HG03457 (cell line): ENCODE measurements around the gene RRP15.
"Not testable (repeated sequence)": the region's sequence is repeated elsewhere in the genome, so short reads cannot be mapped to it uniquely, and the experiment has no call there.

Source experiments
- ATAC-seq: cut with Tn5 transposase; IDR thresholded peaks from one replicate; pipeline ENCODE4 v1.9.1; 2021; ENCODE audit warnings: moderate number of reproducible peaks; ENCODE audit not compliant: unreplicated experiment

Gene RRP15

GRCh38 chr1:218294546-218294945 is 9.5 kb downstream of the RRP15 start:
- ATAC-seq = no peak

- ATAC-seq = no peak
Measured at GRCh38 chr1:218296162-218296561, 11.1 kb downstream of the RRP15 start.

- no peak for ATAC-seq
Measured at GRCh38 chr1:218297461-218297860, 12.4 kb downstream of the RRP15 start.

- no peak for ATAC-seq
Measured at GRCh38 chr1:218297867-218298266, 12.8 kb downstream of the RRP15 start.

GRCh38 chr1:218298398-218298797 is 13.3 kb downstream of the RRP15 start:
- no peak for ATAC-seq

GRCh38 chr1:218299416-218299815 is 14.3 kb downstream of the RRP15 start:
- no peak for ATAC-seq

GRCh38 chr1:218301217-218301616 is 16.1 kb downstream of the RRP15 start:
- no peak for ATAC-seq

- ATAC-seq = no peak
Measured at GRCh38 chr1:218302155-218302554, 17.1 kb downstream of the RRP15 start.

- ATAC-seq = no peak
Measured at GRCh38 chr1:218303176-218303879, 18.2 kb downstream of the RRP15 start.

GRCh38 chr1:218304281-218305039 is 19.4 kb downstream of the RRP15 start:
- ATAC-seq = peak; percentile 69

GRCh38 chr1:218305472-218306064 is 20.5 kb downstream of the RRP15 start:
- no peak for ATAC-seq

GRCh38 chr1:218312509-218312908 is 27.4 kb downstream of the RRP15 start:
- ATAC-seq = no peak

- no peak for ATAC-seq
Measured at GRCh38 chr1:218314316-218314715, 29.2 kb downstream of the RRP15 start.

- no peak for ATAC-seq
Measured at GRCh38 chr1:218315638-218316037, 30.5 kb downstream of the RRP15 start.

GRCh38 chr1:218317061-218317460 is 32.0 kb downstream of the RRP15 start:
- no peak for ATAC-seq

GRCh38 chr1:218320182-218320581 is 35.1 kb downstream of the RRP15 start:
- not testable (repeated sequence) for ATAC-seq

- ATAC-seq = no peak
Measured at GRCh38 chr1:218322762-218323161, 37.7 kb downstream of the RRP15 start.

- ATAC-seq = no peak
Measured at GRCh38 chr1:218323568-218324225, 38.6 kb downstream of the RRP15 start.

- no peak for ATAC-seq
Measured at GRCh38 chr1:218324226-218324580, 39.1 kb downstream of the RRP15 start.

GRCh38 chr1:218328769-218329168 is 43.7 kb downstream of the RRP15 start:
- ATAC-seq = no peak

- ATAC-seq = peak; percentile 62
Measured at GRCh38 chr1:218330043-218330623, 45.0 kb downstream of the RRP15 start.
